ENCODE results near the gene CHMP4A.

GRCh38 chr14:24160850-24161804 lies 52.2 kb downstream of the CHMP4A start, which contains the start of gene IRF9:
- TF ChIP-seq CTCF (IDR thresholded peaks at IDR 0.05; ENCODE audit: insufficient read depth, low read length, poor library complexity, severe bottlenecking) (peak; percentile 90), EZH2phosphoT487 (conservative IDR thresholded peaks at IDR 0.05; ENCODE audit: low read length) (no peak)
